Cortex of kidney (tissue), 1 donor: Measurements from ENCODE around the gene CDH4.
"Not testable (repeated sequence)": the region's sequence is repeated elsewhere in the genome, so short reads cannot be mapped to it uniquely, and the experiment has no call there.

Experiments
- DNase-seq: peaks from one replicate; lab custom pipeline; 2025; lab: John Stamatoyannopoulos, UW

CDH4 gene

DNA sequence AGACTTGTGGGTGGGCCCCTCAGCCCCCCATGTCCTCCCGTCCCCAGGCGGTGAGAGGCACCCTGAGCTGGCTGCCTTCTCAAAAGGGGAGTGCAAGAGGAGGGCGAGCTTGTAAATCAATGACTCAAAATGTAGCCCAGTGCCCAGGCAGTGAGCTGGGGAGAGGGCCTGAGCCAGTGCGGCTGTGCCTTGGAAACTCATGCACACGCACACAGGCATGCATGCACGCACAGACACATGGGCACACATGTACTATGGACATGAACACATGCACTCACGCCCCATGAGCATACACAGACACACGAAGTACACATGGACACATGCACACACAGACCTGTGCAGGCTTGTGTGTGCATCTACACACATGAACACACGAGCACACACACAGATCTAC is 680.1 kb downstream of the CDH4 start:
- no peak for DNase-seq

DNA sequence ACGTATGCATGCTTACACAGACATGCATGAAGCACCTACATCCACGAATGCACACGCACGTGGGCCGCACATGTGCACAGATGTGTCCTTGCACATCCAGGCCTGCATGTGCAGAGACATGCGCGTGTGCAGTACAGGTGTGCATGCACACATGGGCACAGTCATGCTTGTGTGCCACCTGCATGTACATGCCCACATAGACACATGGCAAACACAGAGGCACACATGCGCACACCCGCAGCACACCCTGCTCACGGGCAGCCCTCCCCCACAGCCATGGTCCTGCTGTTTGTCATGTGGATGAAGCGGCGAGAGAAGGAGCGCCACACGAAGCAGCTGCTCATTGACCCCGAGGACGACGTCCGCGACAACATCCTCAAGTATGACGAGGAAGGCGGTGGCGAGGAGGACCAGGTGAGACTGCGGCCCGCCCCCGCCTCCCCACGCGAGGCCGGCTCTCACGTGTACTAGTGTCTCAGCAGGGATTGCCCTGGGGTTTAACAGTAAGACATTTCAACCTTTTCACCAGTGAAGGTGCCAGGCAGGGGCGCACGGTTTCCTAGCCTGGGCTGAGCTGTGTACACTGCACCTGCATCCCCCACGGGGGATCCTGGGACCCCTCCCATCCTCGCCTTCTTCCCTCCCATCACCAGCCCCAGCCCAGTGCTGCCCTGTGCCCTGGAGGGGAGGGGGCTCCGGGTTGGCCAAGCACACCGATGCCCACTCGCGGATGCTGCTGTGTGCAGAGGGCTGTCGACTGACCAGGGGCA is 680.8 kb downstream of the CDH4 start:
- no peak for DNase-seq

DNA sequence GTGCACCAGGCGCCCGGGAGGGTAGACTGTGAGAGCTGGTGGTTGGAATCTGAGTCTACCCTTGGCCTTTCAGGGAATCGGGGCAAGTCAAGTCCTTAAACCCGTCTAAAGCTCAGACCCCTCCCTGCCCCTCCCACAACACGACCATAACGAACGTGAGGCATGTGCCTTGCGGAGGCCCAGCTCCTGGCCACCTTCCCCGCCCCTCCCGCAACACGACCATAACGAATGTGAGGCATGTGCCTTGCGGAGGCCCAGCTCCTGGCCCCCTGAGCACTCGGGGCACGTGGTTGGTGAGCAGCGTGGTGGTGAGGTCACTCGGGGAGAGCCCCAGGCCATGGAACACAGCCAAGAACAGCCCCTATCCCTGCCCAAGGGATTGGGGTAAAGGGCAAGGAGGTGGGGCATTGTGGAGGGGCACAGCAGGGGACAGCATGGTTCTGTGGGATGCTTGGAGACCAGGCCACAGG is 681.5 kb downstream of the CDH4 start:
- no peak for DNase-seq

DNA sequence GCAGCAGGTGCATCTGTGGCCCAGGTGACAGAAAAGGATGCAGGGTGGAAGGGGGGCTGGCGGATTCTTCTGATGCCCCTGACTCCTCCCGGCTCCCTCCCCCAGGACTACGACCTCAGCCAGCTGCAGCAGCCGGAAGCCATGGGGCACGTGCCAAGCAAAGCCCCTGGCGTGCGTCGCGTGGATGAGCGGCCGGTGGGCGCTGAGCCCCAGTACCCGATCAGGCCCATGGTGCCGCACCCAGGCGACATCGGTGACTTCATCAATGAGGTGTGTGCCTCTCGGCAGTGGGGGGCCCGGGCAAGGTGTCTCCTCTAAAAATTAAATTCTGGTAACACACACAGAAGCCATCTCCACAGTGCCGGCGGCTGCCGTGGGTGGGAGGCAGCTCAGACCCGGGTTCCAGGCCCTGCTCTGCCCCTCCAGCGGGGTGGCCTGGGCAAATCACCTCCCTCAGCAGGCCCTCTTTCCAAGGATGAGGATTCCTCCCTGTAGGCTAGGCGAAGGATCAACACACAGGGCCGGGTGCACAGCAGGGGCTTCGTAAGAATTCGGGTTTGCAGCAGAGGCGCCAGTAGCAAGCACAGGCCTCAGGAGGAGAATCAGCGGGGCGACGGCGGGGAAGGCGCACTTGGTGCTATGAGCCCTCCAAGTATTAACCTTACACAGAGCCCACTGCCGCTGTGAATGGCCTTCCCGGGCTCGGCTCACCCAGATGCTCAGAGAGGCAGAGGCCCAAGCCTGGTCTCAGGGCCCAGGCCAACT is 682.1 kb downstream of the CDH4 start:
- no peak for DNase-seq

DNA sequence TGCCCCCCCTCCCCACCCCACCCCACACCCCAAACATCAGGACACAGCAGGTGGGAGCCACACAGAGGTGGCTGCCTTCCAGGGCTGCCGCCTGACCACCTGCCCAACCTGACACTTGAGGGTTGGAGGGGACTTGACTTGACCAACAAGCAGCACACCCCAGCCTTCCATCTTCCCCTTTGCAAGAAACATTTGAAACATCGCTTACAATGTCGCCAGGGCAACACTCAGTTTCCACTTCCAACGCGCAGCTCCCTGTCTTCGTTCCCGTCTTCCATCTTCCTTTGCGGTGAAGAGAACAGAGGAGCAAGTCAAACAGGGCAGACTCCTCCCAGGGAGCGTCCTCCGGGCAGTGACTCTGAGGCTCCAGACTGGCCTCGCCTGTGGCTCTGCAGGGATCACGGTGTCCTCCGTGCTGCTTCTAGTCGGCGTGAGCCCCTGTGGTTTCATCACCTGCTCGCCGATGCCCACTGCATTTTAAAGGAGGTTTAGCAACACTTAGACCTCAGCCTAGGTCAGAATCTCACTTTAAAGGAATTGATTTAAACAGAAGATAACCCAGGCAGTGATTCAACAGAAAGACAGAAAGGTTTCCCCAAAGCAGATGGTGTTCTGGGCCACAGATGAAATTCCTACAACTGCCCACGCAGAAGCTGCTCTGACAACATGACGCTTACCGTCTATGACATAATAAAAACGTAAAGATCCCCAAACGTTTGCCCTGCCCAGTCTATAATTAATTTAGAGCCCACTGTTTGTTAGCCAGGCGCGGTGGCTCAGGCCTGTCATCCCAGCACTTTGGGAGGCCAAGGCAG is 682.9 kb downstream of the CDH4 start:
- no peak for DNase-seq

DNA sequence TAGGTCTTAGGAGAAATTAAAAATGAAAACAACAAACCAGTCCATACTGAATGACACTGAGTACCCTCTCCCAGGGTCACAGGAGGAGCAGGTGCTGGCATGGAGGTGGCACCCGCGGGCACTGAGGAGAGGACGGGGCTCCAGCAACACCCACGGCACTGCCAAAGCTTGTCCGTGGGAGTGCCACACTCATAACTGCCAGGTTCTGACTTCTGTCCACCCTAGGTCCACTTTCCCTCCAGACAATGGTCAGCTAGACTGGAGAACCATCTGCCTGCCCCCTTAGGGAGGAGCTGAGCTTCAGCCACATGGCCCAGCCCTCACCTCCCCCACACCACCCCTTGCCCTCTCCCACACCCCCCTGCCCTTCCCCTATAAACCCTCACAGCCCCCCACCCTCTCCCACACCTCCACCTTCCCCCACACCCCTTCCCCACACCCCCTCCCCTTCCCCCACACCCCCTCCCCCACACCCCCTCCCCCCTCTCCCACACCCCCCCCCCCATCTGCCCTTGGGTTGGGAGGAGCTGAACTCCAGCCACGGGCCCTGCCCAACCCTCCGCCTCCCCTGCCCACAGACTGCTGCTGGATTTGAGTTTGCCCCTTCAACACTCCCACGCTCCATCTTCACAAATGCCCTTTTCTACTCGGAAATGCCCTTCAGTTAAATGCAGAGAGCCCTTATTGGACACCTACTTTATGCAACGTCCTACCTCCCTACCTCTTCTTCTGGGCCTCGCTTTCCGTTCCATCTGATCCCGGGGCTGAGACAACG is 684.1 kb downstream of the CDH4 start:
- DNase-seq: no peak

DNA sequence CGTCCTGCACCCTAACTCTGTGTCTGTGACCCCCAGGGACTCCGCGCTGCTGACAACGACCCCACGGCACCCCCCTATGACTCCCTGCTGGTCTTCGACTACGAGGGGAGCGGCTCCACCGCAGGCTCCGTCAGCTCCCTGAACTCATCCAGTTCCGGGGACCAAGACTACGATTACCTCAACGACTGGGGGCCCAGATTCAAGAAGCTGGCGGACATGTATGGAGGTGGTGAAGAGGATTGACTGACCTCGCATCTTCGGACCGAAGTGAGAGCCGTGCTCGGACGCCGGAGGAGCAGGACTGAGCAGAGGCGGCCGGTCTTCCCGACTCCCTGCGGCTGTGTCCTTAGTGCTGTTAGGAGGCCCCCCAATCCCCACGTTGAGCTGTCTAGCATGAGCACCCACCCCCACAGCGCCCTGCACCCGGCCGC is 684.7 kb downstream of the CDH4 start:
- no peak for DNase-seq

DNA sequence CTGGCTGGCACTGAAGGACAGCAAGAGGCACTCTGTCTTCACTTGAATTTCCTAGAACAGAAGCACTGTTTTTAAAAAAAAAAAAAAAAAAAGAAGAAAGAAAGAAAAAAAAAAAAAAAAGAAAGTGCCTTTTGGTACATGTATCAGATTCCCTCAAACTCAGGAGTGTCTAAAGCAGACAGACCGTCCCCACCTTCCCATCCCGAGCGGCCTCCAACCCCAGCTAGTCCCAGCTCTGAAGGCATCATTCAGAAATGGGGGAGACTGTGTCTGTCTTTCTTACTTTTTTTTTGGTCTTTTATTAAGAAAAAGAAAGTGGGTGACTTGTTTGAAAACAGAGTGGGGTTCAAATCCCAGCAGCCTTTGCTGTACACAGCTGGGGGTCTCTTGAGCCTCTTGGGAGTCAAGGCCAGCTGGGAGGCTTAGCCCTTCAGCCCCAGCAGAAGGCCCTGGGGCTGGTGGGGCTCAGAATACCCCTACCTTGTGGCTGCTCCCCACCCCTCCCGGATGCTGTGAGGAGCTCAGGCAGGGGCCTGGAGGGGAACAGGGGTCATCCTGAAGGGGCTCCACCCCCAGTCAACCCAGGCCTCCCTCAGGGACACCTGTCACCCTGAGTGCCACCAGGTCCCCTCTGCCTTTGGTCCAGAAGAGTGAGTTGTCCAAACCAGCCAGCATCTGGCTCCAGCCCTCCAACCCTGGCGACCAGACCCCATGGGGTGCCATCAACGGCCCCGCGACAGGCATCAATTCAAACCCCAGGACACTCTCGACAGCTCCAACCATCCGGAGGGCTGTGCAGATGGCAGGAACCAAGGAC is 685.3 kb downstream of the CDH4 start:
- DNase-seq: no peak

DNA sequence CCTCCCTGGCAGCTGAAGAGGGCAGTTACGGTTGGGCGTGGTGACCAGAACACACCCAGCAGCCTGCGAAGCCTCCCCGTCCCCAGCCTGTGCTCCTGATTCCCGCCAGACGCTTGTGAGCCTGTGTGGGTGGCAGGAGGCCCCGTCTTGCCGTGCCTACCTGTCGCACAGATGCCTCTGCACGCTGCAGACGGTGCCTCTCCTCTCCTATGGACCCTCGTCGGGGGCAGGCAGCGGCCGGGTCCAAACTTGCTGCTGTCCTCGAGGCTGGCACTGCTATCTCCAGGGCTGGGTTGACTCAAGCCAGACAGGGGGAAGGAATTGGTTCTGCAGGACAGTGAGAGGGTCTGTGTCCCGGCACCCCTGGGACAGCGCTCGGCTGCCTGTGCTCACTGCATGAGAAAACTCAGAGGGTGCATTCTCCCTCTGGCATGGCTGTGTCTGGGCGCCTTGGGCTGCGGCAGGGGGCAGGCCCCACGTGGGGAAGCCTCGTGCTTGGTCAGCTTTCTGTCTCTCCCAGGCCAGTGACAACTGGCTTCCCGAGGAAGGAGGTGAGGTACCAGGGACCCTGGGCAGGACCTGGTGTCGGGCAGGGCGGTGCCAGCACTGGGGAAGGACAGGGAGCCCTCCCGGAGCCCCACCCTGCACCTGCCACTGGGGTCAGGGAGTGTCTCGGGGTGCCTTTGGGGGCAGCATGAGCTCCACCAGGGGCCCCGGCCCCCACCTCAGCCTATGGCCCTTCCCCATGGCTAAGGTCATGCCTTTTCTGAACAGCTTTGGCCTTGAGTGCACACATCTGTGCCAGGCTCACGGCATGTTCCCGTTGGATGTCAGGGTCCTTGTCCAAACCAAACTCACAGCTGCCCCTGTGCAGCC is 686.1 kb downstream of the CDH4 start:
- DNase-seq: no peak

DNA sequence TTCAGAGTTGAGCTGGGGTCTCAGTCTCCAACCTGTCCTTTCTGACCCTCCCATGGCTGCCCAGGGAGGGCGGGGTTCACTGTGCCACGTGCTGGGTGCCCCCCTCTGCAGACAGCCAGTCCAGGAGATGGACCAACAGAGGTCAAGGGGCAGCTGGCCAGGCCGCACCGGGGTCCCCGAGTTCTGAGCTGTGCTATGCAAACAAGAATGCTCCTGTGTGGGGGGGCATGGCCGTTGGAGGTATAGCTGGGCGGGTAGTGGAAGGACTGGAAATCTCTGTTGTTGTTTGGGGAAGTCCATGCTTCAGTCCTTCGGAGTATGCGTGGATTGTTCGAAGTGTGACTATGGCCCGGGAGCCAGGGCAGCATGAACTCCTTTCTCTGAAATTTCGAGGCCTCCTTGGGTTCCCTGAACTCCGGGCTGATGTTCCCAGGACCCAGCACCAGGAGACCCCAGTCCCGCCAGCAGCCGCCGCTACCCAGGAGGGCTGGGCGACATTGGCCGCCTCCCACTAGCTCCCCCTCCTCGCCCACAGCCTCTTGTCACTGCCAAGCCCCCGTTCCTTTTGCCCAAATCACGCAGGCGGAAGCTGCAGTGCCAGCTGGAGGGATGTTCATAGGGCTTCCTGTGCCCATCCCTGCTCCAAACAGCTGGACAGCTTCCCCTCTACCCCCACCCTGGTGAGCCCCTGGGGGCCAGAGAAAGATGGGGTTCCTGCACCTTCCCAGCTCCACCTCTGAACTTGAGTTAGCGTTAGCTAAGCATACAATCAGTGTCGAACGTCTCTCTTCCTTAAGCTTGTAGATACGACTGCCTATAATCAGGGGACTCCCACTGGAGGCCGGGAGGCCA is 687.0 kb downstream of the CDH4 start:
- no peak for DNase-seq

DNA sequence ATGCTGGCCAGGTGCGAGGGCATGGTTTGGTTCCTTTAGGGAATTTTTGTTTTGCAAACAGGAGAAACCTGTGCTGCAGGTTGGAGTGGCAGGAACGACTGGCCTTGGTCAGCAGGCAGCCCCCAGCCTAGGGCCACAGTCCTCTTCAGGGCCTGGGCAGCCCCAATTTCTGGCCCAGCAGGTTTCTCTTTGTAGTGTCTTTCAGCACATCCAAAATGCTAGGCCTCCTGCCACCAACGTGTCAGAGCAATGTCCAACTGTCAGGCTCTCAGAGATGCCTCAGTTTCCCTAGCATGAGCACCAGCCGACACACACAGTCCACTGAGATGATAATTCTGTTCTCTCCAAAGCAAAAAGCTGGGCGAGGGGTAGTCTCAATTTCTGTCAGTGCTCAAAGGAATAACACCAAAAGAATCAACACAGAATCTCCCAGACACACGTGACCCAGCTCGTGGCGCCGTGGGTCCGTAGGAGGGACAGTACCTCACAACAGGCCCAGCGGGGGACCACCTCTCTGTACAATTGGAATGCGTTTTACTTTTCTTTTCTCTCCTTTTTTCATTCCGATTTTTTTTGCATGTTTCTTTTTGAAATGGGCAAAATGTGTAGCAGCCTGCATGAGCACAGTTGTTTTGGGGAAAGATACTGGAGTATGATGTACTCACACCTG is 687.8 kb downstream of the CDH4 start:
- DNase-seq: no peak

DNA sequence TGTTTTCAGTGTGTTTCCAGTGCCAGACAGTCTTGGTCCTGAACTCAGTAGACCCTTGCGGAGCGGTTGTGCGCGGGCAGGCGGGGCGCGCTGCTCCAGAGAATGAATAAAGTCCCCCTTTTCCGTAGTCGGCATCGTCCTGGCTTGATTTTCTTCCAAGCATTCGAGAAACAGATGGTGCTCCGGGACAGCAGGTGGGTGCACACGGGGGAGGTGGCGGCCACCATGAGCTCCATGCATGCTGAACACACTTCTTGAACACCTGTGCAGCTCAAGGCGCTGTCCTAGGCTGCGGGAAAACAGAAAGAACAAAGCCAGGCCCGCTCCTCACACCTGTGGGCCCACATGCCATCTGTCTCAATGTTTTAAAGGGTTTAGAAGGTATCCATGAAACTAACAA is 688.4 kb downstream of the CDH4 start:
- no peak for DNase-seq

DNA sequence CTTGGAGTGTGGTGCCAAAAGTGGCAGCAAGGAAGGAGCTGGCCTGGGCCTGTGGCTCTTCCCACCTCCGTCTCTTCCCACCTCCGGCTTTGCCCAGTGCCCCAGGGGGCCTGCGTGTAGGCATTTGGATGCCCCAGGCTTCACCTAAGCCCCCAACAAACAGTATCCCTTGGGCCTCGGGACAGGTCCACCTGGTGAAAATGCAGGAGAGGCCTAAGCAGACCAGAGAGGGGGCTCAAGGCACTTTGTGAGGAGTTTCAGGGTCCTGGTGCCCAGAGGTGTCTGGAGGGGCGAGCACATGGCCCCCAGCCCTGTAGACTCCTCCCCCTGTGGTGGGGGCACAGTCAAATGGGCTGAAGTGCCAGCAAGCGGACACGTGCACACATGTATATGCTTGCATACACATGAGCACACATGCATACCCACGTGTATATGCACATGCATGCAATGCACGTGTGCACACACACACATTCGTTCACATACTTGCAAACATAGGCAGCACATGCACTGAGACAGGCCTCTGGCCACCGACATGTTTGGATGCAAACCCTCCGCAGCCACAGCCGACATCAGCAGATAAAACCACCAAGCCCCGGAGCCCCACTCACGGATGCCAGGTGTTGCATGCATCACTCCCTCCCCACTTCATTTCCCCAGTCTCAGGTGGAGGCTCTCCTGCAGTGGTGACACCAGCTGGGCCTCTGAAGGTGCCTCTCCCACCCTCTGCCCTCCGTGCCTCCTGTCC is 689.1 kb downstream of the CDH4 start:
- DNase-seq: no peak

DNA sequence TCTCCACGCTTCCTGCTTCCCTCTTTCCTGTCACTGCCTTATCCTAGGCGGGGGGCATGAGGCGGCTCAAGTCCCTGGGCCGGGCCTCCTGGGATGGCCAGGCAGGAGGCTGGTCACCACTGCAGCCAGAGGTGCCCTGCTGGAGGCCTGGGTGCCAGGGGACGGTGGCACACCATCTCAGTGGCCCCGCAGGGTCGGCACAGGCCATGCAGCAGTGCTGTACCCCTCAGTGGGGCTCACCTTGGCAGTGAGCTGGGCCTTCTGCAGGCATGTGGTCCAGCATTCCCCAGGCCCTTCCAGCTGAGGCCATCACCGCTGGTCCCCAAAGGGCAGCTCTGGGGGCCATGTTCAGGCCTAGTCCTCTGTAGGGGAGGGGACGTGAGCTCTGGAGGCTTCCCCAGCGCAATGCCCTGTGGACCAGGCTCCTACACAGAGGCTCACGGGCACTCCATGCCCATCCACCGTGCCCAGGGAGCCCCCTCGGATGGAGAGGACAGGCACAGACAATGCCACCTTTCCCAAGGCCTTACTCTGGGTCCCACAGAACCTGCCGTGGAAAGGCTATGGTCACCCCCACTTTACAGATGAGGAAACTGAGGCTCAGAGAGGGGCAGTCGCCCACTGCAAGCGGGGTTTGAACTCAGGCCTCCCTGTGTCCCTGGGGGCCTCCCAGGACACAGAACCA is 689.8 kb downstream of the CDH4 start:
- no peak for DNase-seq

DNA sequence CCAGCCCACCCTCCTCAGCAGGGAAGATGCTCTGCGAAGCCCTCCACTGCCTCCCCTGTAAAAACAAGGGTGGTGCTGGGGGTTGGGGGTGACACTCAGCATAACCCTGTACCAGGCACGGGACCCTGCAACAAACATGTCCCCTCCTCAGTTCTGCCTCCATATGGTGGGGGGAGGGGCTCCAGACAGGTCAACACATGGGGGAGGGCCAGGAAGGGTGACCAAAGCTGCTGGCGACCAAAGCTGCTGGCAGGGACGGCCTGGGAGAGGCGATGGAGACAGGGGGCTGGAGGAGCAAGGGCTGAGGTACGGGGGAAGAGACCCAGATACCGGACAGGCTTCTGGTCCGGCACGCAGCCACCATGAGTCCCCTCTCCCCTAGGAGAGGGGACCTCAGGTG is 690.5 kb downstream of the CDH4 start:
- no peak for DNase-seq

DNA sequence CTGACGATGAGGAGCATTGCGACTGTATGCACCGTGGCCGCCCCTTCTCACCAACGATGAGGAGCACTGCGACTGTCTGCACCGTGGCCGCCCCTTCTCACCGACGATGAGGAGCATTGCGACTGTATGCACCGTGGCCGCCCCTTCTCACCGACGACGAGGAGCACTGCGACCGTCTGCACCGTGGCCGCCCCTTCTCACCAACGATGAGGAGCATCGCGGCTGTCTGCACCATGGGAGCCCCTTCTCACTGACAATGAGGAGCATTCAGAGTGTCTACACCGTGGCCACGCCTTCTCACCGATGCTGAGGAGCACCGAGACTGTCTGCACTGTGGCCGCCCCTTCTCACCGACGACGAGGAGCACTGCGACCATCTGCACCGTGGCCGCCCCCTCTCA is 692.9 kb downstream of the CDH4 start:
- not testable (repeated sequence) for DNase-seq

DNA sequence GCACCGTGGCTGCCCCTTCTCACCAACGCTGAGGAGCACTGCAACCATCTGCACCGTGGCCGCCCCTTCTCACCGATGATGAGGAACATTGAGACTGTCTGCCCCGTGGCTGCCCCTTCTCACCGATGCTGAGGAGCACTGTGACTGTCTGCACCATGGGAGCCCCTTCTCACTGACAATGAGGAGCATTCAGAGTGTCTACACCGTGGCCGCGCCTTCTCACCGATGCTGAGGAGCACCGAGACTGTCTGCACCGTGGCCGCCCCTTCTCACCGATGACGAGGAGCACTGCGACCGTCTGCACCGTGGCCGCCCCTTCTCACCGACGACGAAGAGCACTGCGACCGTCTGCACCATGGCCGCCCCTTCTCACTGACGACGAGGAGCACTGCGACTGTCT is 693.4 kb downstream of the CDH4 start:
- not testable (repeated sequence) for DNase-seq
